ENCODE data around the gene DTNB. TPM values are rescaled to one million over a fixed set of nuclear protein-coding genes. Genes with fewer than 3 reads are reported as not detected.

The DTNB gene
- total and polyA plus RNA-seq, 2 of the 4 experiments (the other 2 are of a cell fraction): 3.8 to 5.3 TPM

DNA sequence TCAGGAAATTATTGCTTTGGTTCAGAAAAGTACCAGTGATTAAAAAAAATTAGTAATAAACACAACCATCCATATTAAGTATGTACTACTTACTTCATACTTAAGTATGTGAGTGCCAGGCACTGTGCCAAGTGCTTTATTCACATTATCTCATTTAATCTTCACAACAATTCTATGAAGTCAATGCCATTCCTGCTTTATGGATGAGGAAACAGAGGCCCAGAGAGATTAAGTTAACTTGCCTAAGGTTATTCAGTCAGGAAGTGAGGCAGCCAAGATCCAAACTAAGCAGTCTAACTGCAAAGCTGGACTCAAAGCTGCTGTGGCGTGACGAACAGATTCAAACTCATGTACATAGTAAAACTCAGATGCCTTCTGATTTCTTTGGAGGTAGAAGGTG, 22.3 kb downstream of the DTNB start:
- peak; percentile 56 for DNase-seq
- Histone ChIP-seq H3K27me3 (ENCODE audit: control insufficient read depth, insufficient read depth, low read length) (no peaks in the 10 kb centered on the region), H4K91ac (ENCODE audit: insufficient read depth, low read depth, low read length) (no peak overlapping the region), H3K36me3 (ENCODE audit: control insufficient read depth, insufficient read depth, low read length) (no peaks in the 10 kb centered on the region), H3K4ac (ENCODE audit: low read depth, low read length) (no peak overlapping the region), H4K8ac (ENCODE audit: low read depth in 2 of 2, low read length in 2 of 2) (no peak overlapping the region), H2AFZ (replicated peaks; ENCODE audit: low read length, poor library complexity) (no peak overlapping the region), H3K9me1 (ENCODE audit: insufficient read depth, low read length) (0 out of 2 replicates have a peak, but pooled peaks cover 2% of the 10 kb centered on the region), H3K79me1 (ENCODE audit: low read depth in 1 of 2, low read length in 2 of 2) (no peaks in the 10 kb centered on the region), H2BK15ac (ENCODE audit: low read depth, low read length) (no peak overlapping the region), H4K5ac (ENCODE audit: low read depth, low read length) (no peak overlapping the region), H2BK20ac (ENCODE audit: low read depth, low read length) (no peak overlapping the region), H3K4me1 (ENCODE audit: control insufficient read depth, insufficient read depth, low read length) (no peaks in the 10 kb centered on the region; the same call in 1 of the 2 replicates), H2BK5ac (ENCODE audit: low read depth, low read length, poor library complexity, severe bottlenecking) (no peak overlapping the region), H3K18ac (ENCODE audit: low read depth, low read length) (no peak overlapping the region), H3K27ac (ENCODE audit: insufficient read depth, low read length) (no peak overlapping the region), H3K9me3 (ENCODE audit: control insufficient read depth, insufficient read depth, low read length) (no peaks in the 10 kb centered on the region), H2BK120ac (ENCODE audit: low read depth, low read length) (no peak overlapping the region), H3K56ac (ENCODE audit: extremely low read depth, insufficient read depth, low read length) (no peak overlapping the region), H3K14ac (replicated peaks; ENCODE audit: low read depth, low read length) (no peak overlapping the region), H2AK5ac (ENCODE audit: low read depth, low read length) (no peak overlapping the region), H2AK9ac (replicated peaks; ENCODE audit: low read depth, low read length, poor library complexity) (no peak overlapping the region), H4K20me1 (ENCODE audit: insufficient read depth, low read length) (no peaks in the 10 kb centered on the region), H3K4me2 (ENCODE audit: low read depth, low read length) (no peak overlapping the region), H3K23ac (ENCODE audit: low read depth, low read length) (no peak overlapping the region), H3K4me3 (ENCODE audit: insufficient read depth, low read depth, low read length) (no peak overlapping the region), H3K9ac (ENCODE audit: low read depth, low read length) (no peak overlapping the region)
- BruUV-seq (replicated peaks): no TSS peak
- CTCF ChIA-PET: interaction anchor here (3.3 kb wide), 1 partner anchor 13 kb away, joined by 9 read pairs; no protein-coding TSS in a partner anchor
- intact Hi-C loops (cut with micrococcal nuclease) (no loop called here), in situ Hi-C loops (cut with MboI; ENCODE audit: low sequenced_read_pairs) (no loop called here), dilution Hi-C loops (cut with HindIII; ENCODE audit: low sequenced_read_pairs, unreplicated experiment) (no loop called here)
- TF ChIP-seq USF2 (IDR thresholded peaks at IDR 0.05; ENCODE audit: low read depth, low read length): no peak
- TF ChIP-seq MXI1 (IDR thresholded peaks at IDR 0.05; ENCODE audit: borderline replicate concordance, low read depth, low read length): no peak
- TF ChIP-seq FOS (IDR thresholded peaks at IDR 0.05; ENCODE audit: low read depth, low read length): no peak
- TF ChIP-seq BHLHE40 (IDR thresholded peaks at IDR 0.05; ENCODE audit: low read depth, low read length): no peak
- no peak for TF ChIP-seq CHD1 (IDR thresholded peaks at IDR 0.05; ENCODE audit: low read depth, low read length)
- TF ChIP-seq, protein P1, sequence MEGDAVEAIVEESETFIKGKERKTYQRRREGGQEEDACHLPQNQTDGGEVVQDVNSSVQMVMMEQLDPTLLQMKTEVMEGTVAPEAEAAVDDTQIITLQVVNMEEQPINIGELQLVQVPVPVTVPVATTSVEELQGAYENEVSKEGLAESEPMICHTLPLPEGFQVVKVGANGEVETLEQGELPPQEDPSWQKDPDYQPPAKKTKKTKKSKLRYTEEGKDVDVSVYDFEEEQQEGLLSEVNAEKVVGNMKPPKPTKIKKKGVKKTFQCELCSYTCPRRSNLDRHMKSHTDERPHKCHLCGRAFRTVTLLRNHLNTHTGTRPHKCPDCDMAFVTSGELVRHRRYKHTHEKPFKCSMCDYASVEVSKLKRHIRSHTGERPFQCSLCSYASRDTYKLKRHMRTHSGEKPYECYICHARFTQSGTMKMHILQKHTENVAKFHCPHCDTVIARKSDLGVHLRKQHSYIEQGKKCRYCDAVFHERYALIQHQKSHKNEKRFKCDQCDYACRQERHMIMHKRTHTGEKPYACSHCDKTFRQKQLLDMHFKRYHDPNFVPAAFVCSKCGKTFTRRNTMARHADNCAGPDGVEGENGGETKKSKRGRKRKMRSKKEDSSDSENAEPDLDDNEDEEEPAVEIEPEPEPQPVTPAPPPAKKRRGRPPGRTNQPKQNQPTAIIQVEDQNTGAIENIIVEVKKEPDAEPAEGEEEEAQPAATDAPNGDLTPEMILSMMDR (conservative IDR thresholded peaks at IDR 0.05; ENCODE audit: low read depth, low read length): no peak
- no peak for TF ChIP-seq MAZ (IDR thresholded peaks at IDR 0.05; ENCODE audit: borderline replicate concordance, low read depth, low read length)
- no peak for TF ChIP-seq MAFK (IDR thresholded peaks at IDR 0.05; ENCODE audit: low read depth, low read length)
- TF ChIP-seq POLR2A (IDR thresholded peaks at IDR 0.05; ENCODE audit: low read depth, low read length): no peak
- TF ChIP-seq RFX5 (IDR thresholded peaks at IDR 0.05; ENCODE audit: low read depth, low read length): no peak
- no peak for TF ChIP-seq RAD21 (IDR thresholded peaks at IDR 0.05; ENCODE audit: low read length)
- WGBS, 2 experiments (ENCODE audit: extremely low coverage in 2 of 2, insufficient read length in 1 of 2): no CpG with 5 or more reads among the region's 2 CpGs
- no peak; the same call in 1 of the 2 replicates for ATAC-seq (ENCODE audit: low read depth)
- POLR2A ChIA-PET (ENCODE audit: unreplicated experiment): no interaction called here
